Stimulated activated CD8-positive, alpha-beta memory T cell treated with anti-CD3 and anti-CD28 coated beads, Interleukin-4, amount 100 ng/mL, for 24 hours (primary cell): Measurements from ENCODE around the gene ANAPC2.

ENCODE experiments used
- DNase-seq: peaks from one replicate; pipeline ENCODE4 v3.0.0-alpha.2; 2020; ENCODE audit warnings: low read depth

ANAPC2 gene

GRCh38 chr9:137214620-137215019 is 26.3 kb upstream of the ANAPC2 start:
- no peak for DNase-seq

GRCh38 chr9:137213160-137214060 is 25.1 kb upstream of the ANAPC2 start:
- no peak for DNase-seq

- DNase-seq, result no peak
Measured at GRCh38 chr9:137212520-137212919, 24.2 kb upstream of the ANAPC2 start.

- DNase-seq, result no peak
Measured at GRCh38 chr9:137211532-137211931, 23.2 kb upstream of the ANAPC2 start.

- no peak for DNase-seq
Measured at GRCh38 chr9:137206602-137207001, 18.2 kb upstream of the ANAPC2 start.

- DNase-seq, result peak; percentile 92
Measured at GRCh38 chr9:137205126-137206069, 17.0 kb upstream of the ANAPC2 start, which contains the start of the genes NDOR1 and TMEM203. Gene NDOR1, plus strand, starts transcription at chr9:137205700. Its CDS starts 78 bp downstream, at chr9:137205778. Gene TMEM203, minus strand, starts transcription at chr9:137205648. Its CDS starts 234 bp downstream, at chr9:137205414.

- no peak for DNase-seq
Measured at GRCh38 chr9:137204731-137205125, 16.4 kb upstream of the ANAPC2 start.

- DNase-seq, result no peak
Measured at GRCh38 chr9:137202966-137203365, 14.6 kb upstream of the ANAPC2 start.

- no peak for DNase-seq
Measured at GRCh38 chr9:137201205-137201868, 13.0 kb upstream of the ANAPC2 start.

- peak; percentile 99 for DNase-seq
Measured at GRCh38 chr9:137200311-137201204, 12.2 kb upstream of the ANAPC2 start, which contains the start of gene TPRN. Gene TPRN, minus strand, starts transcription at chr9:137200741. Its CDS starts 30 bp downstream, at chr9:137200711.

- no peak for DNase-seq
Measured at GRCh38 chr9:137199411-137200121, 11.2 kb upstream of the ANAPC2 start.

- DNase-seq, result no peak
Measured at GRCh38 chr9:137198902-137199283, 10.5 kb upstream of the ANAPC2 start.

GRCh38 chr9:137198051-137198901 is 9.9 kb upstream of the ANAPC2 start:
- no peak for DNase-seq

GRCh38 chr9:137195525-137196220 is 7.3 kb upstream of the ANAPC2 start:
- DNase-seq, result no peak

GRCh38 chr9:137194909-137195308 is 6.5 kb upstream of the ANAPC2 start:
- DNase-seq, result no peak

GRCh38 chr9:137194388-137194787 is 6.0 kb upstream of the ANAPC2 start:
- DNase-seq, result no peak

- no peak for DNase-seq
Measured at GRCh38 chr9:137193771-137194170, 5.4 kb upstream of the ANAPC2 start.

GRCh38 chr9:137192859-137193258 is 4.5 kb upstream of the ANAPC2 start:
- no peak for DNase-seq

- DNase-seq, result no peak
Measured at GRCh38 chr9:137192448-137192780, 4.1 kb upstream of the ANAPC2 start.
